HEK293T (cell line): Measurements from ENCODE around the gene ATG16L2.
"Not testable (repeated sequence)": the region's sequence is repeated elsewhere in the genome, so short reads cannot be mapped to it uniquely, and the experiment has no call there.

ENCODE experiments used
- CTCF ChIA-PET: fragments of 350-600 bp; formaldehyde crosslinking; extraction: SDS; loops from one replicate; lab custom pipeline; 2021; ENCODE audit warnings: antibody characterized with exemption, inconsistent platforms; lab: Yijun Ruan, JAX
- POLR2A ChIA-PET: fragments of 350-600 bp; formaldehyde crosslinking; extraction: SDS; loops from one replicate; lab custom pipeline; 2020; ENCODE audit warnings: antibody characterized with exemption, inconsistent platforms; lab: Yijun Ruan, JAX
- DNase-seq: peaks from one replicate; pipeline ENCODE4 v3.0.0; 2012; ENCODE audit warnings: mixed read lengths; ENCODE audit errors: extremely low spot score
- ARNT ChIP-seq: fragments of 450-650 bp; IDR thresholded peaks from 2 replicates; pipeline ENCODE4 v1.6.1; 2017; ENCODE audit warnings: mild to moderate bottlenecking
- BHLHE40 ChIP-seq: fragments of 450-650 bp; IDR thresholded peaks from 2 replicates; pipeline ENCODE4 v1.6.1; 2016; ENCODE audit warnings: mild to moderate bottlenecking, moderate library complexity, borderline replicate concordance
- CTBP1 ChIP-seq: fragments of 450-650 bp; IDR thresholded peaks from 2 replicates; pipeline ENCODE4 v1.6.1; 2016; ENCODE audit warnings: borderline replicate concordance
- ELF4 ChIP-seq: fragments of 450-650 bp; IDR thresholded peaks from 2 replicates; pipeline ENCODE4 v1.6.1; 2017; ENCODE audit warnings: antibody characterized with exemption
- FOXA1 ChIP-seq: fragments of 450-650 bp; IDR thresholded peaks from 2 replicates; pipeline ENCODE4 v1.6.1; 2016; ENCODE audit warnings: mild to moderate bottlenecking
- FOXK2 ChIP-seq: fragments of 450-650 bp; IDR thresholded peaks from 2 replicates; pipeline ENCODE4 v1.6.1; 2016; ENCODE audit warnings: mild to moderate bottlenecking
- FOXM1 ChIP-seq: fragments of 450-650 bp; IDR thresholded peaks from 2 replicates; pipeline ENCODE4 v1.6.1; 2017; ENCODE audit warnings: mild to moderate bottlenecking, borderline replicate concordance
- HDGF ChIP-seq: fragments of 450-650 bp; IDR thresholded peaks from 2 replicates; pipeline ENCODE4 v1.6.1; 2017; ENCODE audit warnings: antibody characterized with exemption, borderline replicate concordance
- L3MBTL2 ChIP-seq: fragments of 450-650 bp; conservative IDR thresholded peaks from 2 replicates; pipeline ENCODE4 v1.6.1; 2016; ENCODE audit warnings: mild to moderate bottlenecking
- LEF1 ChIP-seq: fragments of 450-650 bp; IDR thresholded peaks from 2 replicates; pipeline ENCODE4 v1.6.1; 2017; ENCODE audit warnings: mild to moderate bottlenecking, borderline replicate concordance
- NFRKB ChIP-seq: fragments of 450-650 bp; IDR thresholded peaks from 2 replicates; pipeline ENCODE4 v1.6.1; 2016; ENCODE audit warnings: mild to moderate bottlenecking, moderate library complexity
- SP1 ChIP-seq: fragments of 450-650 bp; IDR thresholded peaks from 2 replicates; pipeline ENCODE4 v1.6.1; 2017
- SUZ12 ChIP-seq: fragments of 450-650 bp; IDR thresholded peaks from 2 replicates; pipeline ENCODE4 v1.6.1; 2016; ENCODE audit warnings: mild to moderate bottlenecking
- TARDBP ChIP-seq: fragments of 450-650 bp; IDR thresholded peaks from 2 replicates; pipeline ENCODE4 v1.6.1; 2016
- ZNF384 ChIP-seq: fragments of 450-650 bp; IDR thresholded peaks from 2 replicates; pipeline ENCODE4 v1.6.1; 2016
- TF ChIP-seq, protein P1 (sequence below): fragments of 450-650 bp; IDR thresholded peaks from 2 replicates; pipeline ENCODE4 v1.6.1; 2016

ATG16L2 gene

DNA sequence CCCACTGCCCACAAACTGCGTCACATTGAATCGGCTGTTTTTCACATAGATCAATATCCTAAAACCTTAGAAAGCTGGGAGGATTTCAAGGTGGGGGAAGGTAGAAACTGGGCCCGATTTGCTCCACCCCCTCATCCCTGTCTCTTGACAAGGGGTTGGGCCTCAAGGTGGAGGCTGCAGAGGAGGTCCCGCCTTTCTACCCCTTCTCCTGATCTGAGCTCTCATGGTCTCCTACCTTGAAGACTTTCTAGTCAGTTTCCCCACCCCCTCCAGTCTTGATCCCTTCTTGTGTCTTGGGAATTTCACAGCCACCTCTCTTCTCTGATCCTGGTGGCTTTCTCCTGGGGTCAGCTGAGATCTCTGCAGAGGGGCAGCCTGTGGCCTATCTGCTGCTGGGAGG is 15.8 kb upstream of the ATG16L2 start:
- ChIA-PET POLR2A (interaction anchor here (0.5 to 1.0 kb wide), 3 partner anchors 15 to 50 kb away, joined by 3 to 4 read pairs (median 3); partner anchors contain the start of gene ATG16L2), CTCF (interaction anchor here (0.6 to 1.5 kb wide), 2 partner anchors 15 to 358 kb away, joined by 3 to 6 read pairs; no protein-coding TSS in a partner anchor)
- no peak for TF ChIP-seq L3MBTL2
- TF ChIP-seq FOXK2, result no peak
- TF ChIP-seq ZNF384, result no peak
- no peak for TF ChIP-seq ELF4
- DNase-seq, result no peak

DNA sequence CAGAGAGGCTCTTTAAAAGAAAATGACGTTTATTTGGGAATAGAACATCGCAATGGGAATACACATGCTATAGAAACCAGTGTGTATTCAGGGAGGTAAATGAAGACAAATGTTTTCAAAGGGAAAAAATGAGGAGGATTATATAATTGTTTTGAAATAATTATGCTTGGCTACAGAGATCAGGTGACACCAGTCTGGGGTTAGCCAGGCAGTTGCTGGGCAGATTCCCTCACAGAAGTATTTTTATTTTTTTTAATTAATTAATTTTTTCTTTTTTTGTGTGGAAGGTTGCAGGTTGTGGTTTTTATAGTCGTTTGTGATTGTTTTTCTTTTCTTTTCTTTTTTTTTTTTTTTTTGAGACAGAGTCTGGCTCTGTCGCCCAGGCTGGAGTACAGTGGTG is 14.8 kb upstream of the ATG16L2 start:
- POLR2A ChIA-PET, result no interaction called here
- no peak for TF ChIP-seq NFRKB
- TF ChIP-seq SP1, result no peak
- TF ChIP-seq FOXA1, result no peak
- no peak for TF ChIP-seq SUZ12
- no peak for TF ChIP-seq ZNF384
- no peak for TF ChIP-seq FOXM1
- no peak for TF ChIP-seq CTBP1
- TF ChIP-seq TARDBP, result no peak
- TF ChIP-seq LEF1, result no peak
- TF ChIP-seq ELF4, result no peak
- TF ChIP-seq L3MBTL2, result no peak
- TF ChIP-seq FOXK2, result no peak
- no peak for TF ChIP-seq ARNT
- no peak for TF ChIP-seq HDGF
- TF ChIP-seq, protein P1, sequence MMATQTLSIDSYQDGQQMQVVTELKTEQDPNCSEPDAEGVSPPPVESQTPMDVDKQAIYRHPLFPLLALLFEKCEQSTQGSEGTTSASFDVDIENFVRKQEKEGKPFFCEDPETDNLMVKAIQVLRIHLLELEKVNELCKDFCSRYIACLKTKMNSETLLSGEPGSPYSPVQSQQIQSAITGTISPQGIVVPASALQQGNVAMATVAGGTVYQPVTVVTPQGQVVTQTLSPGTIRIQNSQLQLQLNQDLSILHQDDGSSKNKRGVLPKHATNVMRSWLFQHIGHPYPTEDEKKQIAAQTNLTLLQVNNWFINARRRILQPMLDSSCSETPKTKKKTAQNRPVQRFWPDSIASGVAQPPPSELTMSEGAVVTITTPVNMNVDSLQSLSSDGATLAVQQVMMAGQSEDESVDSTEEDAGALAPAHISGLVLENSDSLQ, result no peak
- TF ChIP-seq BHLHE40, result no peak
- CTCF ChIA-PET, result no interaction called here
- no peak for DNase-seq

DNA sequence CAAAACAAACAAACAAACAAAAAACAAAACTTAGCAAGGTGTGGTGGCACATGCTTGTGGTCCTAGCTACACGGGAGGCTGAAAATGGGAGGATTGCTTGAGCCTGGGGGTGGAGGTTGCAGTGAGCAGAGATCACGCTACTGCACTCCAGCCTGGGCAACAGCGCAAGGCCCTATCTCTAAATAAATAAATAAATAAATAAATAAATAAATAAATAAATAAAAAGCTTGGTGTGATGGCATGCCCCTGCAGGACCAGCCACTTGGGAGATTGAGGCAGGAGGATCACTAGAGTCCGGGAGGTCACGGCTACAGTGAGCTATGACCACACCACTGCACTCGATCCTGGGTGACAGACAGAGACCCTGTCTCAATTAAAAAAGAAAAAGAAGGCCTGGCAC is 11.4 kb upstream of the ATG16L2 start:
- ChIA-PET POLR2A (interaction anchor here (0.9 to 1.1 kb wide), 2 partner anchors 9 to 10 kb away, joined by 5 read pairs; partner anchors contain the start of gene STARD10), CTCF (no interaction called here)
- no peak for TF ChIP-seq FOXK2
- TF ChIP-seq TARDBP, result no peak
- no peak for TF ChIP-seq LEF1
- no peak for TF ChIP-seq CTBP1
- no peak for TF ChIP-seq NFRKB
- TF ChIP-seq SUZ12, result no peak
- no peak for TF ChIP-seq ZNF384
- TF ChIP-seq L3MBTL2, result no peak
- TF ChIP-seq ELF4, result no peak
- TF ChIP-seq, protein P1, result no peak
- DNase-seq, result no peak

DNA sequence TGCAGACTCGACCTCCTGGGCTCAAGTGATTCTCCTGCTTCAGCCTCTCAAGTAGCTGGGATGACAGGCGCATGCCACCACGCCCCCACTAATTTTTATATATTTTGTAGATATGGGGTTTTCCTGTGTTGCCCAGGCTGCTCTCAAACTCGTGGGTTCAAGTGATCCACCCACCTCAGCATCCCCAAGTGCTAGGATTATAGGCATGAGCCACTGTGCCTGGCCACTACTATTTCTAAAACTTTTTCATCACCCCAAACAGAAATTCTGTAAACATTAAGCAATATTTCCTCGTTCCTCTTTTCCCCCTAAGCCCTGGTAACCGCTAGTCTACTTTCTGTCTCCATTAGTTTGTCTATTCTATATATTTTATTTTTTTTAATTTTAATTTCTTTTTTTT is 9.0 kb upstream of the ATG16L2 start:
- no peak for DNase-seq
- TF ChIP-seq NFRKB, result no peak
- TF ChIP-seq SP1, result no peak
- no peak for TF ChIP-seq FOXM1
- TF ChIP-seq BHLHE40, result no peak
- TF ChIP-seq HDGF, result no peak
- TF ChIP-seq, protein P1, result no peak
- no peak for TF ChIP-seq SUZ12
- no peak for TF ChIP-seq ELF4
- TF ChIP-seq FOXK2, result no peak
- CTCF ChIA-PET, result no interaction called here
- POLR2A ChIA-PET, result no interaction called here

DNA sequence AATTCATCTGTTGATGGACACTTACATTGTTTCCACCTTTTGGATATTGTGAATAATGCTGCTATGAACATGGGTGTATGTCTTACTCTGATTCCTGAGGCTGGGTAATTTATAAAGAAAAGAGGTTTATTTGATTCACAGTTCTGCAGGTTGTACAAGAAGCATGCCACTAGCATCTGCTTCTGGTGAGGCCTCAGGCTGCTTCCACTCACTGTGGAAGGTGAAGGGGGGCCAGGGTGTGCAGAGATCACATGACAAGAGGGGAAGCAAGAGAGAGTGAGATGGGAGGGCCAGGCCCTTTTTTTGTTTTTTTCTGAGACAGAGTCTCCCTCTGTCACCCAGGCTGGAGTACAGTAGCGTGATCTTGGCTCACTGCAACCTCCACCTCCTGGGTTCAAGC is 7.8 kb upstream of the ATG16L2 start:
- DNase-seq, POLR2A ChIA-PET, CTCF ChIA-PET: not testable (repeated sequence)

DNA sequence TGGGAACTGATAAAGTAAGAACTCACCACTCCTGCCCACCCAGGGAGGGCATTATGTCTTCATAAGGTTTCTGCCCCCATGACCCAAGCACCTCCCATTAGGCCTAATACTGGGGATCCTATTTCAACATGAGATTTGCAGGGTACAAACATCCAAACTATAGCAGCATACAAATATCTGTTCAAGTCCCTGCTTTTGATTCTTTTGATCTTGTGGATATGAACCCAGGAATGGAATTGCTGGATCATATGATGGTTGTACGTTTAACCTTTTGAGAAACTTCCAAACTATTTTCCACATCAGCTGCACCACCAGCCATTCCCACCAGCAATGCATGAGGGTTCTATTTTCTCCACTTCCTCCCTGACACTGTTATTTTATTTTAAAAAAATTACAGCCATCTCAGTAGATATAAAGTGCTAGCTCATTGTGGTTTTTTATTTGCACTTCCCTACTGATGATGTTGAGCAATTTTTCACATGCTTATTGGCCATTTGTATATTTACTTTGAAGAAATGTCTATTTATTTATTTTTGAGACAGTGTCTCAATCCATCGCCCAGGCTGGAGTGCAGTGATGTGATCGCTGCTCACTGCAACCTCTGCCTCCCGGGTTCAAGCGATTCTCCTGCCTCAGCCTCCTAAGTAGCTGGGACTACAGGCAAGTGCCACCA is 7.1 kb upstream of the ATG16L2 start:
- POLR2A ChIA-PET, result no interaction called here
- CTCF ChIA-PET, result no interaction called here
- no peak for DNase-seq
- TF ChIP-seq SP1, result no peak
- TF ChIP-seq L3MBTL2, result no peak
- TF ChIP-seq FOXK2, result no peak
- TF ChIP-seq TARDBP, result no peak
- TF ChIP-seq FOXA1, result no peak
- no peak for TF ChIP-seq LEF1
- no peak for TF ChIP-seq NFRKB
- no peak for TF ChIP-seq ZNF384
- no peak for TF ChIP-seq BHLHE40
- TF ChIP-seq FOXM1, result no peak
- no peak for TF ChIP-seq ELF4
- no peak for TF ChIP-seq ARNT
- no peak for TF ChIP-seq SUZ12
- no peak for TF ChIP-seq HDGF
- TF ChIP-seq, protein P1, result no peak
- TF ChIP-seq CTBP1, result no peak
